ENCODE results near the gene KRT7.

KRT7 gene

DNA sequence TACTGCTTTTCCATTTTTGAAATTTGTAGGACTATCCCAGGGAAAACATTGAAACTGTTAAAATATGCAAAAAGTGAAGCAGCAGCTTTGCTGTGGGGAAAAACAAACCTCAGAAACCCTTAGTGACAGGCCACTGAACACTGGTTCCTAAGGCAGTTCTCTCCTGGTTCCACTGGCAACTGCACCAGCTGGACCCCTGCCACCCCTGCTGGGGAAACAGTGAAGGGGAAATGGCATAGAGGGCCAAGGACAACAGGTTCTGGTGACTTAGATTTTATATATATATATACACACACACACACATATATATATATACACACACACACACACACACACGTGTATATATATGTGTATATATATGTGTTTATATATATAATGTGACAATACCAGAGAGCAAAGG is 16.2 kb upstream of the KRT7 start:
- no peak for FAIRE-seq
- TF ChIP-seq POLR2AphosphoS5 (IDR thresholded peaks at IDR 0.05; ENCODE audit: low read depth, low read length), result no peak
- TF ChIP-seq SPI1 (IDR thresholded peaks at IDR 0.05; ENCODE audit: low read depth, low read length), result no peak
- TF ChIP-seq TAF1 (IDR thresholded peaks at IDR 0.05; ENCODE audit: low read depth, low read length), result no peak
- TF ChIP-seq POLR2A (IDR thresholded peaks at IDR 0.05; ENCODE audit: low read depth, low read length), result no peak
- TF ChIP-seq POU2F2 (IDR thresholded peaks at IDR 0.05; ENCODE audit: low read depth, low read length), result no peak
- no peak for TF ChIP-seq PAX5 (IDR thresholded peaks at IDR 0.05; ENCODE audit: insufficient read depth, low read length, severe bottlenecking)
- no peak for DNase-seq (ENCODE audit: insufficient read length, low spot score)

DNA sequence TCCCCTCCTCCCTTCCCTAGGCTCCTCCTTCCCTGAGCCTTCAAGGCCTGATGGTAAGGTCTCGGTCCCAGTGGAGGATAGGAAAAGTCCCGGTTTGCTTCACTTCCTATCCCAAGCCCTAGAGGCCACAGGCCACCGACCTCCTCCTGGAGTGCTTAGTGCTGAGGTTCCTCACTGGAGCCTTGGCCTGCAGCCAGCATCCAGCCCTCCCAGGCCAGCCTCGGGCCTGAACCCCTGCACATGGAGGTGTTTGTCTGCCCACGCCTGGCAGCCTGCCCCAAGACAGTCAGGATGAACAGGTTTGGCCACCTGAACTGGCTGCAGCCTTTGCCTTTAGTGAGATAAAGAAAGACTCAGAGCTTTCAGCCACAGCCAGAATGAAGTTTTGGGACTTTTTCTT is 15.8 kb upstream of the KRT7 start:
- no peak for FAIRE-seq

DNA sequence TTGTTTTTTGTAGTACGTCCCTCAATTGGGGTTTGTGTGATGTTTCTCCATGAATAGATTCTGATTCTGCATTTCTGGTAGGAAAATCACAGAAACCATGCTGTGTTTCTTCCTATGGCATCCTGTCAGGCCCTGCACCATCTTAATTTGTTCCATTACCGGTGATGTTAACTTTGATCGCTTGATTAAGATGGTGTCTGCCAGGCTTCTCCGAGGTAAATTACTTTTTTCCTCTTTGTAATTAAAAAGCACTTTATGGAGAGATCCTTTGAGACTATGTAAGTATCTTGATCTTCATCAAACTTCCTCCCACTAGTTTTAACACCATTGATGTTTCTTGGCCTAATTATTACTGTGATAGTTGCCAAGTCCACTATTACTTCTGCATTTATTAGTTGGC is 15.0 kb upstream of the KRT7 start:
- no peak for DNase-seq (ENCODE audit: insufficient read length, low spot score)
- no peak for FAIRE-seq
- no peak for TF ChIP-seq POU2F2 (IDR thresholded peaks at IDR 0.05; ENCODE audit: low read depth, low read length)
- no peak for TF ChIP-seq POLR2AphosphoS5 (IDR thresholded peaks at IDR 0.05; ENCODE audit: low read depth, low read length)
- TF ChIP-seq POLR2A (IDR thresholded peaks at IDR 0.05; ENCODE audit: low read depth, low read length), result no peak
- TF ChIP-seq SPI1 (IDR thresholded peaks at IDR 0.05; ENCODE audit: low read depth, low read length), result no peak
- TF ChIP-seq TAF1 (IDR thresholded peaks at IDR 0.05; ENCODE audit: low read depth, low read length), result no peak
- no peak for TF ChIP-seq PAX5 (IDR thresholded peaks at IDR 0.05; ENCODE audit: insufficient read depth, low read length, severe bottlenecking)

More for the DNA sequence above, 15.8 kb upstream of the KRT7 start:
- no peak for TF ChIP-seq POU2F2 (IDR thresholded peaks at IDR 0.05; ENCODE audit: low read depth, low read length)
- no peak for TF ChIP-seq PAX5 (IDR thresholded peaks at IDR 0.05; ENCODE audit: insufficient read depth, low read length, severe bottlenecking)
- TF ChIP-seq TAF1 (IDR thresholded peaks at IDR 0.05; ENCODE audit: low read depth, low read length), result no peak
- no peak for TF ChIP-seq POLR2A (IDR thresholded peaks at IDR 0.05; ENCODE audit: low read depth, low read length)
- TF ChIP-seq POLR2AphosphoS5 (IDR thresholded peaks at IDR 0.05; ENCODE audit: low read depth, low read length), result no peak
- TF ChIP-seq SPI1 (IDR thresholded peaks at IDR 0.05; ENCODE audit: low read depth, low read length), result no peak
- no peak for DNase-seq (ENCODE audit: insufficient read length, low spot score)

DNA sequence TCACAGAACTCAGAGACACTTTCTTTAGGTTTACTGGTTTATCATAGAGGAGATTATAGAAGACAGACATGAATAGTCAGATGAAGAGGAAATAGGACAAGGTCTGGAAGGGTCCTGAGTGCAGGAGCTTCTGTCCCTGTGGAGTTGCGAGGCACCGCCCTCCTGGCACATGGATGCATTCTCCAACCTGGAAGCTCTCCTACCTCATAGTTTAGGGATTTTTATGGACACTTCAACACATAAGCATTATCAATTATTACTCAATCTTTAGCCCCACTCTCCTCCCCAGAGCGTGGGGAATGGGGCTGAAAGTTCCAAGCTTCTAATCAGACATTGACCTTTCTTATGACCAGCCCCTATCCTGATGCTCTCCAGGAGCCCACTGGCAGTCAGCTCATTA is 12.6 kb upstream of the KRT7 start:
- FAIRE-seq (no peak), DNase-seq (ENCODE audit: insufficient read length, low spot score) (no peak)
- TF ChIP-seq TAF1 (IDR thresholded peaks at IDR 0.05; ENCODE audit: low read depth, low read length) (no peak), POLR2AphosphoS5 (IDR thresholded peaks at IDR 0.05; ENCODE audit: low read depth, low read length) (no peak), SPI1 (IDR thresholded peaks at IDR 0.05; ENCODE audit: low read depth, low read length) (no peak), PAX5 (IDR thresholded peaks at IDR 0.05; ENCODE audit: insufficient read depth, low read length, severe bottlenecking) (no peak), POLR2A (IDR thresholded peaks at IDR 0.05; ENCODE audit: low read depth, low read length) (no peak), POU2F2 (IDR thresholded peaks at IDR 0.05; ENCODE audit: low read depth, low read length) (no peak)

DNA sequence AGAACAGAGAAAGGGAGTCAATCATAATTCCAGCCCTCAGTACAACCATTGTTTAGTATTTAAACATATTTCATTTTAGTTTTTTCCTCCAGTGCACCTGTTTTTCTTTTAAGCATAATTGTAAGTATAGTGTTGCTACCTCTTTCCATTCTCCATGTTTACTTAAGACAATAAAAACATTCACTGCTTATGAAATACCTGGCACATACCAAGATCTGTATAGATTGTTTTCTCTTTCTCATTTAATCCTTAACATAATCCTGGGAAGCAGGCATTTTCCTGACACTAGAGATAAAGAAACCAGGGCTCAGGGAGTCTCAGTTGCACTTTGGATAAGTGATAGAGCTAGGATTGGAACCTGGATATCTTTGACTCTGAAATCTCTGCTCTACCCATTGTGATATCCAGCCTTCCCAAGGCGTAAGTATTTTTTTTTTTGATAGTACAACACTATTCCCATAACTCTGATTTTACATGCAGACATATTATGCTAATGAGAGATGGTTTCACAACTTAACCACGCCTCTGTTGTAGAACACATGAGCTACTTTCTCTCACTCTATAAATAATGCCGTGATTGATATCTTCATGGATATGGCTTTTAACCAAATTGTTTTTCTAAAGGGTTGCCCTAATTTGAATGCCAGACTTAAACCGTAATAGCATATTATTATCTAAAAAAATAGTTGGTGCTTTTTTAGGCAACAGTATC is 11.8 kb upstream of the KRT7 start:
- no peak for DNase-seq (ENCODE audit: insufficient read length, low spot score)
- no peak for TF ChIP-seq TAF1 (IDR thresholded peaks at IDR 0.05; ENCODE audit: low read depth, low read length)
- TF ChIP-seq SPI1 (IDR thresholded peaks at IDR 0.05; ENCODE audit: low read depth, low read length), result no peak
- TF ChIP-seq POU2F2 (IDR thresholded peaks at IDR 0.05; ENCODE audit: low read depth, low read length), result no peak
- TF ChIP-seq POLR2AphosphoS5 (IDR thresholded peaks at IDR 0.05; ENCODE audit: low read depth, low read length), result no peak
- no peak for TF ChIP-seq POLR2A (IDR thresholded peaks at IDR 0.05; ENCODE audit: low read depth, low read length)
- TF ChIP-seq PAX5 (IDR thresholded peaks at IDR 0.05; ENCODE audit: insufficient read depth, low read length, severe bottlenecking), result no peak
- no peak for FAIRE-seq

DNA sequence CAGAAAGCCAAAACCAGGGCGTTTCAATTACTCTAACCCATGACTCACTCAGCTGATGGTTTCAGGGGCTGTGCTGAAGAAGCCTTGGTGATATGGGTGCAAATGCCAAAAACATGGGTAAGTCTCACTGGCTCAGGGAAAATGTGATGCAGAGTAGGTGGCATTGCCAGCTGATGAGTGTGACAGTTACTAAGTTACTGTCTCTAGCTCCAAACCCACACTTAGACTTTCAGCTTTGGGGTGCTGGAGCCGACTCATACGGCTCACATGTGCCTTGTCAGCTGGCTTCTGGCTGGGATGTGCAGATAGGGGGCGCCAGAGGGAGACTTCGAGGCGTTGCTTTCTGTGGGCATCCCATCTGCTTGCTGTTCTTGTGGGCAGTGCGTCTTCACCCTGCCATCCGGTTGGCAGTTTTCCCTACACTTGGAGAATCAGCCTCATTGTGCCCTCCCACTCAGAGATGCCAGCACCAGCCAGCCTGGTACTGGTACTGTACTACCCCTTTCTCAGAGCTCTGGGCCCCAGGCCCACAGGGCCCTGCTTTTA is 11.1 kb upstream of the KRT7 start:
- TF ChIP-seq POLR2AphosphoS5 (IDR thresholded peaks at IDR 0.05; ENCODE audit: low read depth, low read length), result no peak
- no peak for TF ChIP-seq POLR2A (IDR thresholded peaks at IDR 0.05; ENCODE audit: low read depth, low read length)
- TF ChIP-seq SPI1 (IDR thresholded peaks at IDR 0.05; ENCODE audit: low read depth, low read length), result no peak
- no peak for TF ChIP-seq PAX5 (IDR thresholded peaks at IDR 0.05; ENCODE audit: insufficient read depth, low read length, severe bottlenecking)
- TF ChIP-seq POU2F2 (IDR thresholded peaks at IDR 0.05; ENCODE audit: low read depth, low read length), result no peak
- TF ChIP-seq TAF1 (IDR thresholded peaks at IDR 0.05; ENCODE audit: low read depth, low read length), result no peak
- FAIRE-seq (no peak), DNase-seq (ENCODE audit: insufficient read length, low spot score) (no peak)

DNA sequence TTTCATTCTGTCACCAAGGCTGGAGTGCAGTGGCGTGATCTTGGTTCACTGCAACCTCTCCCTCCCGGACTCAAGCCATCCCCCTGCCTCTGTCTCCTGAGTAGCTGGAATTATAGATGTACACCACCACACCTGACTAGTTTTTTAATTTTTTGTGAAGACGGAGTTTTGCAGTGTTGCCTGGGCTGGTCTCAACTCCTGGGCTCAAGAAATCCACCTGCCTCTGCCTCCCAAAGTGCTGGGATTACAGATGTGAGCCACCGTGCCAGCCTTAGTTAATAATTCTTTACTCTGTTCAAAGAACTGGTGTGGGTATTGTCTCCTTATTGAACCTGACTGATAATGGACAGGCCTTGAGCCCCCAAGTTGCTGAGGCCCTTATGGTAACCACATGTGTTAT is 10.4 kb upstream of the KRT7 start:
- TF ChIP-seq POLR2A (IDR thresholded peaks at IDR 0.05; ENCODE audit: low read depth, low read length), result no peak
- FAIRE-seq (no peak), DNase-seq (ENCODE audit: insufficient read length, low spot score) (no peak)

DNA sequence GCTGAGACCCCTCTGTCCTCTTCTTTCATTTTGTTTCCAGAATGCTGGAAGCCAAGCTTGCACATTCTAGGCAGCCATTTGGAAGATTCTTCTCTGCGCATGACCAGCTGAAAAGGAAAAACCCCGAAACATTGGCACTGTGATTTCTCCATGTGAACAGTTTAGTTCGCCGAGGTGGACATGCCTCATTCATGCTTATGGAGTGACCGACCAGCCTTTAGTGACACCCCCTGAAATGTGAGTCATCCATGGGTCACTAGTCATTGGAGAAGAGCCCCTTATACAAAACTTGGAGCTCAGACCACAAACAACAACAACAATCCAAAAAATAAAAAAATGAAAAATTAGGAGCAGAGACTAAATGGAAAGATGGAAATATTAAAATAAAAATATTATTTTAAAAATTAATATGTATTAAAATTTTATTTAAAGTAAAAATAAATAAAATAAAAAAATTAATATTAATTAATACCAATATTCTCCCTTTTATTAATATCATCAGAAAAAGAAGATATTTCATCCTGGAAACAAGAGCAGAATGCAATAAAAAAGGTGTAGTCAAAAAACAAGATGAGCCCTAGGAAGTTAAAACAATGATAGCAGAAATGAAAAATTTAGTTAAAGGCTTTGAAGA is 9.5 kb upstream of the KRT7 start:
- TF ChIP-seq TAF1 (IDR thresholded peaks at IDR 0.05; ENCODE audit: low read depth, low read length), result no peak
- TF ChIP-seq POU2F2 (IDR thresholded peaks at IDR 0.05; ENCODE audit: low read depth, low read length), result no peak
- no peak for TF ChIP-seq PAX5 (IDR thresholded peaks at IDR 0.05; ENCODE audit: insufficient read depth, low read length, severe bottlenecking)
- no peak for TF ChIP-seq SPI1 (IDR thresholded peaks at IDR 0.05; ENCODE audit: low read depth, low read length)
- TF ChIP-seq POLR2AphosphoS5 (IDR thresholded peaks at IDR 0.05; ENCODE audit: low read depth, low read length), result no peak
- no peak for TF ChIP-seq POLR2A (IDR thresholded peaks at IDR 0.05; ENCODE audit: low read depth, low read length)
- DNase-seq (ENCODE audit: insufficient read length, low spot score) (no peak), FAIRE-seq (no peak)

DNA sequence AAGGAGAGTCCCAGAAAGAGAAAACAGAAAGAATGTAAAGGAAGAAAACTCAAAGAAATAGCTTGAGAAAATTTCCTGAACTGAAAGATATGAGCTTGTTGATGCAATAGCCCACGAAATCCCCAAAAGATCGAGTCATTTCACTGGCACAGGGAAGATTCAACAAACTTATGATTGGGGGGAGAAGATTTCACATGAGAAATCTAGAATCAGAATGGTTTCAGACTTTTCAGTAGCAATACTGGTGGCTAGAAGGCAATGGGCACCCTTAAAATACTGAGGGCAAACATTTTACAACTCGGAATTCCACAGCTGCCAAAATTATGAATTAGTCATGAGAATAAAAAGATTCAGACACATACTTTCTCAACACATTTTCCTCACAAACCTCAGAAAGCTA is 8.9 kb upstream of the KRT7 start:
- FAIRE-seq (no peak), DNase-seq (ENCODE audit: insufficient read length, low spot score) (no peak)
- TF ChIP-seq POLR2AphosphoS5 (IDR thresholded peaks at IDR 0.05; ENCODE audit: low read depth, low read length) (no peak), PAX5 (IDR thresholded peaks at IDR 0.05; ENCODE audit: insufficient read depth, low read length, severe bottlenecking) (no peak)

DNA sequence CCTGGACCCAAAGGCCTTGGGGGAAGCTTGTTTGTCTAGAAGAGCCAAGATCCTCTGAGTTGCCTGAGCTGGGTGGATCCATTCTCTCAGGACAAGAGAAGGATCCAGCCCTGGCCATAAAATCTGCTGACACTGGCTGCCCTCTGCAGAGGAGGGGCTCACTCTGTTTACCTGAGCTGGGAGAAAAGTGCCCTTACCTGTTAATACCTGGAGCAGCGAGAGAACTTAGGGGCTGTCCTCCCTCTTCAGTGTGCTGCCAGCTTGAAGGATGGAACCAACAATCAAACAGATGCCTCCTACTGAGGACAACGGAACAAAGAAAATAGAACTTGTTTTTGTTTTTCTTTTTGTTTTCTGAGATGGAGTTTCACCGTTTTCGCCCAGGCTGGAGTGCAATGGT is 7.3 kb upstream of the KRT7 start:
- TF ChIP-seq TAF1 (IDR thresholded peaks at IDR 0.05; ENCODE audit: low read depth, low read length), result no peak
- FAIRE-seq, result no peak
- no peak for DNase-seq (ENCODE audit: insufficient read length, low spot score)
